Left kidney (tissue), 8 donors: ENCODE measurements around the gene VASH2. TPM values are rescaled to one million over a fixed set of nuclear protein-coding genes. Genes with fewer than 3 reads are reported as not detected.
"Not testable (repeated sequence)": the region's sequence is repeated elsewhere in the genome, so short reads cannot be mapped to it uniquely, and the experiment has no call there.

Source experiments
- DNase-seq: peaks from one replicate; pipeline ENCODE4 v3.0.0-alpha.2; 2013
- long read RNA-seq, 8 donors: transcript quantifications; one replicate each; lab custom pipeline, GENCODE V29; 2026
- polyA plus RNA-seq: library from polyadenylated mRNA; unstranded; fragments of 120-200 nt; gene quantifications from one replicate; pipeline ENCODE4 v1.2.1, GENCODE V29; 2013; ENCODE audit not compliant: insufficient read length

The VASH2 gene
- polyA plus RNA-seq: 27.2 TPM
- long read RNA-seq, donor 1: 0 reads
- long read RNA-seq, donor 2, partial matches to known transcripts: 0 of 1 reads
- long read RNA-seq, donor 2, other reads (novel, unspliced or antisense): 0 of 1 reads
- long read RNA-seq, donor 3: 0 reads
- long read RNA-seq, donor 4: 0 reads
- long read RNA-seq, donor 5, partial matches to known transcripts: 0 of 1 reads
- long read RNA-seq, donor 5, other reads (novel, unspliced or antisense): 0 of 1 reads
- long read RNA-seq, donor 6, partial matches to known transcripts: 0 of 6 reads
- long read RNA-seq, donor 6, other reads (novel, unspliced or antisense): 5 of 6 reads
- long read RNA-seq, donor 7, partial matches to known transcripts: 0 of 1 reads
- long read RNA-seq, donor 7, other reads (novel, unspliced or antisense): 0 of 1 reads
- long read RNA-seq, donor 8: 0 reads

DNA sequence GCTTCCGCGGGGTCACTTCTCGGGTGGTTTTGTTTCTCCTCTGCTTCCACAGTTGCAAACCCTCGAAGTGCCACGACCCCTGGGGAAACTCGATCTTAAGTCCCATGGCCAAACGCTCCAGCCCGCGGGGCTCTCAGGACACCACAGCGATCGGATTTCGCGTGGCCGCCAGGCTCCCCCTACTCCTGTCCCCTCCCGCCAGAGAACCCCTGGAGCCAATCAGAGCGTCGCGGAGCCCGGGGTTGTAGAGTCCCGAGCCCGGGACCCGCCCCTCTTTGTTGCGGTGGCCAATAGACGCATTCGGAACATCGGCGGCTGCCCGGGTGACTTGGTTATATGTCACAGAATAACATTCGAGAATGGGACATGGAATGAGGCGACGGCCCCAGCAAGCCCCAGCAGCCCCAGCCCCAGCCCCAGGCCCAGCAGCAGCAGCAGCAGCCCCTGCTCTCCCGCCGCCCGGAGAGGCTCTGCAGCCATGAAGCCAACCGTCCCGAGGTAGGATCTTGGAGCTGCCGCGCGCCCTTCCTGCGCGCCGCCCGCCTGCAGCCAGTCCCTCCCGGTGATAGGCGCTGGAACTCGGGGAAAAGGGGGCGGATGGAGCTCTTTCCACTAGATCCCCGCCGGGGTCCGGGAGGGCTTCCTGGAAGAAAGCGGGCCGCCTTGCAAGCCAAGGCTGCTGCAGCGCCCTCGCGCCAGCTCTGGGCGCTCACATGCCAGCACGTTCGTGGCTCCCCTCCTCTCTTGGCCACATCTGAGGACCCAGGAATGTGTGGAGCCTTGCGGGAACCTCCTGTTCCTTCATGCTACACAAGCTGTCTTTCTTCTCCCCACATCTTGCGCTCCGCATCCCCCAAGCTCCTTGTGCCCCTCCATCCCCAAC lies at the start of gene VASH2:
VASH2 (plus strand) TSS at position 299 of the 883 bp plus-strand sequence. CDS start 1,002 bp downstream, outside the sequence.
- peak; percentile 95 for DNase-seq

DNA sequence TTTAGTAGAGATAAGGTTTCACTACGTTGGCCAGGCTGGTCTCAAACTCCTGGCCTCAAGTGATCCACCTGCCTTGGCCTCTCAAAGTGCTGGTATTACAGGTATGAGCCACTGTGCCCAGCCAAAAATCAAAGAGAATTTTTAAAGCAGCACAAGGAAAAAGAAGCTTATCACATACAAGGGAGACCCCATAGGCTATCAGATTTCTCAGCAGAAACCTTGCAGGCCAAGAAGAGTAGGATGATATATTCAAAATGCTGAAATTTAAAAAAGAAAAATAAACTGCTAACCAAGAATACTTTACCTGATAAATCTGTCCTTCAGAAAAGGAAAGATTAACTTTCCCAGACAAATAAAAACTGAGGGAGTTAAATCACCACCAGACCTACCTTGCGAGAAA lies 49.1 kb upstream of the VASH2 start:
- DNase-seq: no peak

DNA sequence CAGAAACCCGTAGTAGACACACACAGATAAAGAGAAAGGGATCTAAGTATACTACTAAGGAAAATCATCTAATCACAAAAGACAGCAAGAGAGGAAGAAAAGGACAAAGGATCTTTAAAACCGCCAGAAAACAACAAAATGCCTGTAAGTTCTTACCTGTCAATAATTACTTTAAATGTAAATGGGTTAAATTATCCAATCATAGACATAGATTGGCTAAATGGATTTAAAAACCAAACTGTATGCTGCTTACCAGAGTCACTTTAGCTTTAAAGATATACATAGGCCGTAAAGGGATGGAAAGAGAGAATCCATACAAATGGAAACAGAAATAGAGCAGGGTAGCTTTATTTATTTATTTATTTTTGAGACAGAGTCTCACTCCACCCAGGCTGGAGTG lies 48.3 kb upstream of the VASH2 start:
- DNase-seq: no peak

DNA sequence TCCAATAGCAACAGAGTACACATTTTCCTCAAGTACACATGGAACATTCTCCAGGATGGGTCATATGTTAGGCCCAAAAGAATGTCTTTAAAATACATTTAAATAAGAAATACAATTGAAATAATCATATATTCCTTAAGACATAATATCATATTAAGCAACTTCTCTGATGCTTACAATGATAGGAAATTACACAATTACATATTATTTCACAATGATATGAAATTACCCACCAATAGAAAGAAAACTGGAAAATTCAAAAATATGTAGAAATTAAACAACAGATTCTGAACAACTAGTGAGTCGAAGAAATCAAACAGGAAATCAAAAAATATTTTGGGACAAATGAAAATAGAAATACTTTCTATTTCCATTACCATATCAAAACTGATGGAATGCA lies 46.7 kb upstream of the VASH2 start:
- DNase-seq: no peak

DNA sequence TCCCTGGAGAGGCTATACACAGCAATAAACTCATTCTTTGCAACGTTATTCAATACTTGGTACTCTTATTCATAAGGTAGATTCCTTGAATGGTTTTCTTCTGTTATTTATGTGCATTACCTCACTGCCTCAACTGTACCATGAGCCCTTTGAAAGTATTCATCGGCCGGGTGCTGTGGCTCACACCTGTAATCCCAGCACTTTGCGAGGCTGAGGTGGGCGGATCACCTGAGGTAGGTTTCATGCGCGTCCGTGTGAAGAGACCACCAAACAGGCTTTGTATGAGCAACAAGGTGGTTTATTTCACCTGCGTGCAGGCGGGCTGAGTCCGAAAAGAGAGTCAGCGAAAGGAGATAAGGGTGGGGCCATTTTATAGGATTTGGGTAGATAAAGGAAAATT lies 42.3 kb upstream of the VASH2 start:
- not testable (repeated sequence) for DNase-seq

DNA sequence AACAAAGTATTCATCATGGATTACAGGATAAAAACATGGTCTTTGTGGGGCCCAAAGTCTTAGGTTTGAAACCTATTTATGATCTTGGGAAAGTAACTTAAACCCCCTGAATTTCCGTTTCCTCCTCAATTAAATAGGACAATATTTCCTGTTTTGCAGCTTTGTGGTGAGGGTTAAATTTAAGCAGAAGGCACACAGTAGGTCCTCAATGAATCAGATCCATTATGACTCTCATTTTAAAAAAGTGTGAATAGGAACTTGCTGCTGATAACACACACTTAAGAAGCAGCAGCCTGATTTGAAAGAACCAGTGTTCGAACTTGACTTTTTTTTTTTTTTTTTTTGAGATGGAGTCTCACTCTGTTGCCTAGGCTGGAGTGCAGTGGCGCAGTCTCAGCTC lies 41.4 kb upstream of the VASH2 start:
- DNase-seq: no peak

DNA sequence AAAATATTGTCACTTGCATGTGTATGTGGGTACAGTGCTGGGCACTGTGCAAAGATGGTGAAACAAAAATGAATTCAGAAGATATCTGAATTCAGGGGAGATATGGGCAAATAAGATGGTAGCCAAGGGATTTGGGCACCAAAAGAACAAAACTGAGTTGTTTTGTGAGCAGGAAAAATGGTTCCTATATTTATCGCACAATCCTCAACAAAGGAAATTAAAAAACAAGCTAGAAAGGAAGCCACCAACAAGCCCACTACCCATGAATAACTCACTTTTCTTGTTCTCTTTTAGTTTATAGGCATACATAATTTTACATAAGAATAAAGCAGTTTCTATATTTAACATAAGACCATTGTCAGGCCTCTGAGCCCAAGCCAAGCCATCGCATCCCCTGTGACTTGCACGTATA lies 40.7 kb upstream of the VASH2 start:
- no peak for DNase-seq

DNA sequence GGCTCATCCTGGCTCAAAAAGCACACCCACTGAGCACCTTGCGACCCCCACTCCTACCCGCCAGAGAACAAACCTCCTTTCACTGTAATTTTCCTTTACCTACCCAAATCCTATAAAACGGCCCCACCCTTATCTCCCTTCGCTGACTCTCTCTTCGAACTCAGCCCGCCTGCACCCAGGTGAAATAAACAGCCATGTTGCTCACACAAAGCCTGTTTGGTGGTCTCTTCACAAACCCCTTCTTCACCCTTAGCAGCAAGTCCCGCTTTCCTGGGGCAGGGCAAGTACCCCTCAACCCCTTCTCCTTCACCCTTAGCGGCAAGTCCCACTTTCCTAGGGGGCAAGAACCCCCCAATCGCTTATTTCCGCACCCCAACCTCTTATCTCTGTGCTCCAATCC lies 40.1 kb upstream of the VASH2 start:
- DNase-seq: not testable (repeated sequence)

DNA sequence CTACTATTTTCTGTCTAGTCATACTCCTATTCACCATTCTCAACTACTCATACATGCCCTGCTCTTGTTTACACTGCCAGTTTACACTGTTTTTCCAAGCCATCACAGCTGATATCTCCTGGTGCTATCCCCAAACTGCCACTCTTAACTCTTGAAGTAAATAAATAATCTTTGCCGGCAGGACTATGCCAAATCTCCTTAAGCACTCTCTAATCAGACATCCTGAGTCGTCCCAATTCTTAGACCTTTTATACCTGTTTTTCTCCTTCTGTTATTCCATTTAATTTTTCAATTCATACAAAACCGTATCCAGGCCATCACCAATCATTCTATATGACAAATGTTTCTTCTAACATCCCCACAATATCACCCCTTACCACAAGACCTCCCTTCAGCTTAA lies 36.7 kb upstream of the VASH2 start:
- not testable (repeated sequence) for DNase-seq

DNA sequence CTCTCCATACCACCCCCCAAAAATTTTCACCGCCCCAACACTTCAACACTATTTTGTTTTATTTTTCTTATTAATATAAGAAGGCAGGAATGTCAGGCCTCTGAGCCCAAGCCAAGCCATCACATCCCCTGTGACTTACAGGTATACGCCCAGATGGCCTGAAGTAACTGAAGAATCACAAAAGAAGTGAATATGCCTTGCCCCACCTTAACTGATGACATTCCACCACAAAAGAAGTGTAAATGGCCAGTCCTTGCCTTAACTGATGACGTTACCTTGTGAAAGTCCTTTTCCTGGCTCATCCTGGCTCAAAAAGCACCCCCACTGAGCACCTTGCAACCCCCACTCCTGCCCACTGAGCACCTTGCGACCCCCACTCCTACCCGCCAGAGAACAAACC lies 36.2 kb upstream of the VASH2 start:
- not testable (repeated sequence) for DNase-seq

DNA sequence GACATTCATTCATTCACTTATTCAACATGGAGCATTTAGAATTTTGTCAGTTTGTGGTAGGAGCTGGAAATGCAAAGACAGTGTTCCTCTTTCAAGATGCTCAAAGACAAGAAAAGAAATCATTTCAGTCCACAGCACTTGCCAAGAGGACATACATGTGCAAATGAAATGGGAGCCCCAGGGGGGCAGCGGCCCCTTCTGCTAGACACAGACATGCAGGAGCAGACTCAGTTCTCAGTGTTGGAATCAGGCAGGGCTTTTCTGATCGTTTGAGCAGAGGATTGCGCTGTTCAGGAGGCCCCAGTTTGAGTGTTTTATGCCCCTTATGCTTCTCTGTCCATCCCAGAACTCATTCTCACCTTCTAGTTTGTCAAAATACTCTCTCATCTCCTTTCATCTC lies 35.6 kb upstream of the VASH2 start:
- DNase-seq: no peak

DNA sequence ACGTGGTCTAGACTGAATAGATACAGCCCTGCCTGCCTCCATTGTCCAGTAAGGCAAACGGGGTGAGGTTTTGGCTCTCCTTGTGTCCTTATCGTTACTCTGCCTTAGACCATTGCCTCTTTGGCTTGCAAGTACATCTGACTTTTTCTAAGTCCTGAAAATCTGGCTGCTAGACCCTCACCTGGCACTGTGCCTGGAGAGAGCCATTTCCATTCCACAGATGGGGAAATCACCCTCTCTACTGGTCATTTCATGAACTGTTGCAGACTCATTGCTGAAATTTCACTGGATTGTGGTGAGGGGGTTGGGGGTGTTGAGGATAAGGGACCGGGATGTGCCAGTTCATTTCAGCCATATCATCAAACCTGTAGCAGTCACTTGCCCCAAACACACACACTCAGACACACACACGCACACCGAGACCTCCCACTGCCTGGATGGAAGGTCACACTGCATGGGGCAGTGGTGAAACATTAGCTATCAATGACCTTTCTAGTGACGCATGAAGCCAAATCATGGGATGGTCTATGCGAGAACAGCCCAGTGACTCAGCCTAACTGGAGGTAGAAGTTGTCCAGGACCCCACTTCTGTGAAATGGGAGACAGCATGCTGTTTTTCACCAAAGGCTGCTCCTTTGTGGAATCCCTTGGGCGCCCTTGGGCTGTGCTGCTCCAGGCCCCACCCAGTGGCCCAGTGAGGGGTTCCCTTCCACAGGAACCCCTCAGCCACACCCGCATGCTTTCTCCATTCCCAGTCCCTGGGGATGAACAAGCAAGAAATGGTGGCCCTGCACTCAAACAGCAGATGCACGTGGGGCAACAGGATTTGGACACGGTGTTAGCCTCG lies 34.9 kb upstream of the VASH2 start:
- peak; percentile 64 for DNase-seq

DNA sequence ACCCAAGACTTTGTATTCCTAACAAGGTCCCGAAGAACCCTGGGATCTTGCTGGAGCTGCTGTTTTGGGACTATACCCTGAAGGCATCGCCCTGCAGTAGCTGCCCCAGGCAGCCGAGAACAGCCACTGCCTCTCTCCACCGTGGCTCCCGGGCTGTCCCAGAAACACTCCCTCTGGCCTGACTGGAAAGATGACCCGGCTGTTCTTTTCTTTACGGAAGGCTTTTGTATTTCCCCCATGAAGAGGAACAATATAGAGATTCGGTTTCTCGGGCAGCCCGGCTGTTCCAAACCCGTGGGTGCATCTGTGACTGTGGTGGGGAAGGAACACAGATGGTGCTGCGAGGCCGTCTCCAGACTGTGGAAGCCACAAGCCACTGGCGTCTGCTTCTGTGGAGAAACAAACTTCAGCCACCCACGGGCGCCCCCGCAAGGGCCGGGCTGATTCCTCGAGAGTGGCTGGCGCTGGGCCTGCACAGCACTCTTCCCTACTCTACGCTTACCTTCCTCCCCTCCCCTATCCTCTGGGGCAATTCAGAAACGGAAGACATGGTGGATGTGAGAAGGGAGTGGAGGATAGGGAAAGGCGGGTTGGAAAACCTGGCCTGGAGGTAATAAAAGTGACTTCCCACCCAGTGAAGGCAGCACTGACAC lies 33.7 kb upstream of the VASH2 start:
- peak; percentile 63 for DNase-seq

DNA sequence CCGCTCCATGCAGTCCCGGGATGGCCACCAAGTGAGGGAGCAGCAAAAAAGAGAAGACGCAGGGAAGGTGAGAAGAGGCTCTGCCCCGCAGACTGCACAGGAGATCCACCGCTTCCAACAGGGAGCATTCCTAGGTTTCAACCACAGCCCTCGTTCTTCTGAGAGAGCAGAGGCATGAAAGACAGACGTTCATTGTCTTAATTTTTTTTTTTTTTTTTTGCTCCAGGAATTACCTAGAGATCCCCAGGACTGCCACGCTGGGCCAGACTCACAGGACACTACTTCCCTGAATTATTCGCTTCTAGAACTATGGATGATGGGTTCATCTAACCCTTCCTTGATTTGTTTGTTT lies 33.2 kb upstream of the VASH2 start:
- DNase-seq: no peak

DNA sequence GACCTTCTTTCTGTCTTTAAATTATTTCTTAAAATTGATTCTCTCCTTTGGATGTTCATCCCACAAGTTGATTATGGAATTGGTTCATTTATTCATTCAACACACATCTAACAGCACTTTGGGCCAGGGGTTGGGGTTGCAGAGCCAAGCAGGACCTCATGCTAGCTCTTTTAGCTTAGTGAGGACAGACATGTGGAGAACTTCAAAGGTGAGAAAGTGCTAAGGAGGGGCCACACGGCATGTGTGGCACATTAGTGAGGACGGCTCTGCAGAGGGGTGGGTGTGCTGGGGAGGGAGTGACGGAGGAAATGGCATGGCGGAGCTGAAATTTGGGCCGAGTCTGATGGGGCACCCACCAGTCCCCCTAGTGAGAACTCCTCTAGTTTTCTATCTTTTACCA lies 32.5 kb upstream of the VASH2 start:
- DNase-seq: no peak

DNA sequence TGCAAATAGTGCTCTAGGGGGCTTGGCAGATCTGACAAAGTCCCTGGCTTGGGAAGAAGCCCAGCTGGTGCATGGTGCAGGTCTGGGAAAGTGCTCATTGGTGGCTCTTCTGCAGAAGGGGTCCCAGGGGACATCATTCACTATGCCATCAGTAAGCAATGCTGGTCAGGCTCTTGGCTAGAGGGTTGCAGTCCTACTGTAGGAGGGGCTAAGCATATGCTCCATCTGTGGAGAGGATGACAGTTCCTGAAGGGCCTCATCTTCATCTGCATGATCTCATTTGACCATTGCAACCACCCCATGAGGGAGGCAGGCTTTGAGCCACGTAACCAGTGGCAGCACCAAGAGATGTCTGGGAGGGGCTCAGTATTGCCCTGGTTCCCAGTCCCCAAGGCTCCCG lies 31.5 kb upstream of the VASH2 start:
- no peak for DNase-seq

DNA sequence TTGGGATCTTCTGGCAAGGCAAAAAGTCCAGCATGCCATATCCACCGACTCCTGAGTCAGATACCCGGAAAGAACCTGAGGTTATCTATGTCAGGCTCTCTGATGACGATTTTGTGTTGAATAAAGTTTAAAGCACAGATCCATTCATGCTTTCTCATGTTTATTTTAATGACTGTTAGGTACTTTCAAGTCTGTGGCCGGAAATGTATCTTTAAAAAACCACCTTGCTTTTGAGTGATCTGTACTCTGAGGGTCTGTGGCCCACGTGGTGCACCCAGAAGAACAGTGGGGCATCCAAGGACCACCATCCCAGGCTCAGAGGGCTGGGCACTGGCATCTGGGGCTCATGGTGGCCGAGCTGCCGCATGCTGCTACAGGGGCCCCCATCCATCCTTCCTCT lies 30.1 kb upstream of the VASH2 start:
- DNase-seq: no peak

DNA sequence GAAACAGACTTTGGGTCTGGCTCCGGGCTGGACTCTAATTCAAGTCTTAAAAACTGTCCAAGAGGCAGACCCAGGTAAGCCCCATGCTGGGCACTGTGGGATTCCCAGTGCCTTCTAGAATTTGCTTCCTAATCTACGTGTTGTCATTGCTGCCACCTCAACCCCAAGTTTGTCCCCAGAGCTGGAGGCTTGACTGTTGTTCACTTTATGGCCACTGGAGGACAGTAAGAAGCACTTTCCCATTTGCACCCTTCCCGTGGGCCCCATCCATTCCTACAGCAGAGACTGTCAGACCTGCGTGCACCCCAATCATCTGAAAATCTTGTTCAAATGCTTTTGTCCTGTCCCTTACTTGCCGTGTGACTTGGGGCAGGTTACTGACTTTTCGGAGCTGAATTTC lies 29.4 kb upstream of the VASH2 start:
- no peak for DNase-seq

DNA sequence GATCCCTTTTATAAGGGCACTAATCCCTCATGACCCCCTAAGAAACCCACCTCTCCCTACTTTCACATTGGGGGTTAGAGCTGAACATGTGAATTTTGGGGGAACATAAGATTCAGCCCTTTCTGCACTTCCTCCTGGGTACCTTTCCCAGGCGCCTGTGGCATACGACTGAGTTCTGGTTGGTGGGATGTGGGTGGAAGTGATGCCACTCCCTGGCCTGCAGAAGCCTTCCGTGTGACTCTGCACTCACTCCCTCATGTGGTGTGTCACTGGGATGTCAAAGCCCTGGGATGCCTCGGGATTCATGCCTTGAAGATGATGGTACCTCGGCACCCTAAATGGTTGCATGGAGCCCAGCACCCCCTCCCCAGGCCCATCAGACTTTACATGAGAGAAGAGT lies 28.3 kb upstream of the VASH2 start:
- no peak for DNase-seq

DNA sequence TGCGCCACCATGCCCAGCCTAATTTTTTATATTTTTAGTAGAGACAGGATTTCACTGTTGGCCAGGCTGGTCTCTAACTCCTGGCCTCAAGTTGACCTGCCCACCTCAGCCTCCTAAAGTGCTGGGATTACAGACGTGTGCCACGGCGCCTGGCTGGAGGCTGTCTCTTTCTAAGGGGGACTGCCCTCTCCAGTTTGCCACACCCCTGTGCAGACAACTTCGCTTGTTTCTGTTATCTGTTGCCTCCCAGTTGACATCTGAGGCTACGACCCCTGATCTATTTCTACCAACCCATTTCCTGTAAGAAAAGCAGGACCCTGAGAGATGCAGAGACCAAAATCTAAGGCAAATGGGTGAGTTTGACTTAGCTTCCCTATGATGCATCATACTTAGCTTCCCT lies 24.0 kb upstream of the VASH2 start:
- no peak for DNase-seq

DNA sequence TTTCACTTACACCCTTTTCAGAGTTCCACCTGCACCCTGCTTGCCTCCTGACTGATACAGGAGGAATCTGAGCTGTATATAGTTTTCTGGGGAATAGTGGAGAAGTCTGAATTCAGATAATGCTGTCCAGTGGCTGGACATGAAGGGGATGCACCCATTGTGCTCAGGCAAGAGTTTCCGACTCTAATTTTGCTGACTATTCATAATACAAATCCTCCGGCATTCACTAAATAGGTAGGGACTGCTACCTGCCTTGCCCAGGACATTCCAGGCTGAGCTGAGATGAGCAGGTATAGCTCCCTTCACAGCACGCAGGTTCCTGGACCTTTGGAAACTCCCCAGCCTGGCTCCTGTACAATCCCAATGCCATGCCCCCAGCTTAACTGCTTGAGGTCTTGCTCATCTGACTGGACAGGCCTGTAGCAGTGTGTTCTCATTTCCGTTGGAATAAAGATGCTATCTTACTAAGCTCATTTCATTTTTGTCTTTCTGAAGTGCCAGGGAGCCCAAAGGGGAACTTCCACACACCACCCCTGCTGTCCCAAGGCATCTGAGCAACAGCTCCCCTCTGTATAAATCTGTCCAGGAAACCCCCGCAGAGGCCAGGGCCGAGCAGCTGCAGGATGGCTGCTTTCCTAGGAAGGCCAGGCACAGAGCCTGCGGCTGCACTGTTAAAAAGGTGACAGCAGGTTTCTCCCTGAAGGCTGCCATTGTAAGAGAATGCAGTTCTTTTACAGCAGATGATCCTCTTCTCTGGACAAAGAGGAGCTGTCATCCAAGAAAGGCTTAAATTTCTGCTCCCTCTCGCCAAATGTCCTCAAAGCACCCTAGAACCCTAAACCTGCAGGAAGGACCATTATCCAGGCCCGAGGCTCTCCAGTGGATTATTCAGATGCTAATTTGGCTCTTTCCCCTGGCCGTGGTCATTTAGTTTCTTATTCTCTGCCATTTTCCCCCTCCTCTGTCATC lies 21.7 kb upstream of the VASH2 start:
- no peak for DNase-seq
